CD4-positive, alpha-beta T cell treated with Interleukin-15 for 4 hours (primary cell): ENCODE data around the gene DACT2.
"Not testable (repeated sequence)": the region's sequence is repeated elsewhere in the genome, so short reads cannot be mapped to it uniquely, and the experiment has no call there.

Experiments
- DNase-seq: peaks from one replicate; pipeline ENCODE4 v3.0.0-alpha.2; 2020; ENCODE audit warnings: low spot score

The DACT2 gene

DNA sequence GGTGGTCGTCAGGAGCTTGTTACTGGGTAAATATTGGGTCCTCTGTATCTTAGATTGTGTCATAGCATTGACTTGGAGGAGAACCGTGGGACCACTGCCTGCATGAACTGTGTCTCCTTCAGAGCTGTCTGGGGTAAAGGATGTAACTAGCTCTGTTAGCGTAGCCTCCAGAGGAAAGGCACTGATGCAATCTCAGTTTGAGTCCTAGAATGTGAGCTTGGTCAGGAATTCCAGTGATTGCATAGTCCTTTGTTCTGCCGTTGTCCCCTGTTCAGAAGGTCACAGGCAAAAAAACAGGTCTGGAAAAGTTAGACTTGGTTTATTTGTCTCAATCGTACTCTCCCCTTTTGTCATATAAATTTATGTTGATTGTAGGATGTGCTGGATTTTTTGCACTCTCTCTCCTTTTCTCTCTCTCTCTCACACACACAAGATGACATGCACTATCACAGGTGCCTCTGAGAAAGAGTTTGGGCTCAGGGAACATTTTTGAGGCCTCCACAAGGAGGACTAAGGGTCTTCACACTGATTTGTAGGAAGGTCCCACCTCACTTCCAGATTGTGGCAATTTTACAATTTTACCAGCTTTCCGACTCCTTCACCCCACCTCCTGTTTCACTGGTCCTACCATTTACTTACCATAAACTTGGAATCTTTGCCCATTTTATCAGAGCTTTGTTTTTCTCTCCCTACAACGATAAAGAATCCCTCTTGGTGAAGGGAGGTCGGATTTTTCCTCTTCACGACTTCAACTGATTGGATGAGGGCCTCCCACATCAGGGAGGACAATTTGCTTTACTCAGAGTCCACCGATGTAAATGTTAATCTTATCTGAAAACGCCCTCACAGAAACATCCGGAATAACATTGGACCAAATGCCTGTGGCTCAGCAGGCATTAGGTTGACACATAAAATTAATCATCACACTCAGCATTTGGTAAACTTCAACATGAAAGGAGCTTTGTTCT is 7.0 kb upstream of the DACT2 start:
- no peak for DNase-seq

DNA sequence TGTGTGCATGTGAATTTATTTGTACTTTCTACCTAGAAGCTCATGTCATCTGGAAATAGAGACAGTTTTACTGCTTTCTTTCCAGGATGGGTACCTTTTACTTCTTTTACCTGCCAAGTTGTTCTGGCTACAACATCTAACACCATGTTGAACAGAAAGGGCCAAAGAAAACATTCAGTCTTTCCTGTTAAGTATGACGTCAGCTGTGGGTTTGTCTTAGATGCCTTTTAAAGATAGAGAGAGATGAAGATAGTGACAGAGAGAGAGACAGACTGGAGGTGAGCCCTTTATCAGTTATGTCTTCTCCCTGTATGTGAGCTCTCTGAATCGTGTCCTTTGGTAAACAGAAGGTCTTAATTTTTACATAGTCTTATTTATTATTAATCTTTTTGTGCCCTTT is 3.4 kb upstream of the DACT2 start:
- no peak for DNase-seq

DNA sequence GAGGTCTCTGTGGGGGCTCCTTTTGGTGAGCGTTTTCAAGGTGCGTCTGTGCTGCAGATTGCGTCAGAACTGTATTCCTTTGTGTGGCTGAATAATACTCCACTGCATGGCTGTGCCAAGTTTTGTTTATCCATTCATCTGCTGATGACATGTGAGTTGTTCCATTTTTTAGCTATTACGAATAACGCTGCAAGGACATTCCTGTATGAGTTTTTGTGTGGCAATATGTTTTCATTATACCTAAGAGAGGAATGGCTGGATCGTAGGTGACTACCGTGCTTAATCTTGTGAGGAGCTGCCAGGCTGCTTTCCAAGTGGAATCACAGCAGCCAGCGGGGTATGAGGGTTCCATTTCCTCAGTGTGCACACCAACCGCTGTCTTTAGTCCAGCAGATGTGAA is 1.1 kb upstream of the DACT2 start:
- no peak for DNase-seq

- DNase-seq, result no peak
These were observed 848 bp downstream of the DACT2 start for GRCh38 chr6:168318579-168319278.

DNA sequence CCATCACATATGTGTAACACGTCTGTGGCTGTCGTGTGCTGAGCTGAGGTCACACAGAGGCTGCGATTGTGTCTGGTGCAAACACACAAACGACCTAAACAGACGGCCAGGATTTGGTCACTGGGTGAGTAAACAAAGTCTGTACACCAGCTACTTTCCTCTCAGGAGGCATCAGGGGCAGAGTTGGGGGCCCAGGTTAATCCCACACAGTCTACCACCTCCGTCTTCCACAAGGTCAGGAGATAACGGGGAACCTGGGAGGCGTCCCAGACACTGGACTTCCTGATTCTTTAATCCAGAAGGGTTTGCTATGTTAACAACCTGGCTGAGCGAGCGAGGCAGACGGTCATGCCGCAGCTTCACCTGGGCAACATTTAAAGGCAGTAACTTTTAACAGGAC is 1.5 kb downstream of the DACT2 start:
- no peak for DNase-seq

DNA sequence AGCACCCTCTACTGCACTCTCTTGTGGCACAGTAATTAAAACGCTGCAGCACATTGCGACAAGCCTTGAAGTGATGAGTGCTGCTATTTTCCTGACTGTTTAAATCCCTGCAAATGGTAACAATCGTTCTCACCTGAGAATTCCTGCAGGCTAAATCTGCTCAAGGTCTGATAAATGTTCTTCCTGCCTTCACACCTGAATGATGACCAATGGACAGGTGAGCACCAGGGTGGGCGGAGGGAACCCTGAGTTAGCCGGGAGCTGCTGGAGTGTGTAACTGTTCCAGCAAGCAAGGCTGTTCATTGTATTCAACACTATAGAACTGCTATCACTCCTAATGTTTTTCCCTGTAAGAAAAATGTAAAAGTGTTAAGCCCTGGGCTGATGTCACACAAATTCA is 4.0 kb downstream of the DACT2 start:
- no peak for DNase-seq

DNA sequence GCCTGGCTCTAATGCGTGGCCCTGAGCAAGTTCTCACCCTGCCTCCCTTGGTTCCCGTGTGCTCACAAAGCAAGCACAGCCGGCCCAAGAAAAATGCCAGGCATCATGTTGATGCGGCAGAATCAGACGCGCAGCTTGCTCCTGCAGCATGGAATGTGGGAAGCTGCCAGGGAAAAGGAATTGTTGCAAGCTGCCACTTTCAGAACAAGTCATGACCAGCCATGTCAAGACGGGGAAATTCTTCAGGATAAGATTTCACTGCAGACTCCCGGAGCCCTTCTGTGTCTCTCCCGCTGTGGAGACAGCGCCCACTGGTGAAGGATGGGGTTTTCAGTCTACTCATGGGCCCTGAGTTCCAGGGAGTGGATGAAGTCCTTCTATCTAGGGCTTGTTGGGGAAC is 4.6 kb downstream of the DACT2 start:
- DNase-seq, result no peak

DNA sequence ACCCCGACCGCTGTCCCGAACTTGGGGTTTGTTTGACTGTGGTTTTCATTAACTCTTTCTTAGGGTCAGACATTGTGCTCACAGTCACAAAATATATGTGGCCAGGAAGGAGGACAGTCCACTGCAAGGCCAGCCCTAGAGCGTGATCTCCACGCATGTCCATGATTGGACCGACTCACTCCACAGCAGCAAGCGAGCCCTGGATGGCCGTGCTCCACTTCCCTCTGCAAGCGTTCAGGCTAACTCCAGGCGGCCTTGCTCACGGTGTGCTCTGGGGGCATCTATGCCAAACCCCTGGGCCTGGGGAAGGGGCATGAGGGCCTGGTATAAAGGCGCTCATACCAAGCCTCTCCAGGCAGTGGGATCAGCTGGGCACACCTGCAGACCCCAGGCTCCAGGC is 5.6 kb downstream of the DACT2 start:
- no peak for DNase-seq

DNA sequence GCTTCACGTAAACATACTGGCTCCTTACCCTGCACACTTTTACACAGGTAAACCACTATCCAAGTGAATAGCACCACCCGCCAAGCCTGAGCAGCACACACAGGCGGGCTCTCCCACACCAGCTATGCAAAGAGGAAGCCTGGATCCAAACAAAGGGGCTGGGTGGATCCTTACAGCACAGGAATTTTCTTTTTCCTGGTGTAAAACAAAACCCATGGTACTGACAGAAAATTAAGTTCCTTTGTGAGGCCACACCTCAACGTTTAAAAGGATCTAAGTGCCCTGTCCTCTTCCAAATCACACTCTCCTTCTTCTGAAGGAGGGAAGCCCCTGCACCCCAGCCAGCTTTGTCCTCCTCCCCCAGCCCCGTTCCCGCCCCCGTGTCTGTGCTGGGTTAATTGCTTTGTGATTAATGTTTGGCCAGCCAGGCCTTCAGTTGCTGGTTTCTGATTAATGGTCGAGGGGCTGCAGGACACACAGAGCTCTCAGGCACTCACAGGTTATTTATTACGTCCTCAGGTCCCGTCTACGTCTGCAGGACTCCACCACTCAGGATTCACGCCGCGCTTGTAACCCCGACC is 6.1 kb downstream of the DACT2 start:
- DNase-seq, result no peak

DNA sequence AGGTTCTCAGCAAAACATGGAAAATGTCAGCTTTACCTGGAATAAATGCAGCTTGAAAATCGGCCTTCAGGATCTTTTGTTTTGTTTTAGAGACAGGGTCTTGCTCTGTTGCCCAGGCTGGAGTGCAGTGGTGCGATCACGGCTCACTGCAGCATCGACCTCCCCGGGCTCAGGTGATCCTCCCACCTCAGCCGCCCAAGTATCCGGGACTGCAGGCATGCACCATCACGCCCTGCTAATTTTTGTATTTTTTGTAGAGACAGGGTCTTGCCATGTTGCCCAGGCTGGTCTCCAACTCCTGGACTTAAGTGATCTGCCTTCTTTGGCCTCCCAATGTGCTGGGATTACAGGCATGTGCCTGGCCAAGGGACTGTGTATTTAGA is 7.5 kb downstream of the DACT2 start:
- not testable (repeated sequence) for DNase-seq

DNA sequence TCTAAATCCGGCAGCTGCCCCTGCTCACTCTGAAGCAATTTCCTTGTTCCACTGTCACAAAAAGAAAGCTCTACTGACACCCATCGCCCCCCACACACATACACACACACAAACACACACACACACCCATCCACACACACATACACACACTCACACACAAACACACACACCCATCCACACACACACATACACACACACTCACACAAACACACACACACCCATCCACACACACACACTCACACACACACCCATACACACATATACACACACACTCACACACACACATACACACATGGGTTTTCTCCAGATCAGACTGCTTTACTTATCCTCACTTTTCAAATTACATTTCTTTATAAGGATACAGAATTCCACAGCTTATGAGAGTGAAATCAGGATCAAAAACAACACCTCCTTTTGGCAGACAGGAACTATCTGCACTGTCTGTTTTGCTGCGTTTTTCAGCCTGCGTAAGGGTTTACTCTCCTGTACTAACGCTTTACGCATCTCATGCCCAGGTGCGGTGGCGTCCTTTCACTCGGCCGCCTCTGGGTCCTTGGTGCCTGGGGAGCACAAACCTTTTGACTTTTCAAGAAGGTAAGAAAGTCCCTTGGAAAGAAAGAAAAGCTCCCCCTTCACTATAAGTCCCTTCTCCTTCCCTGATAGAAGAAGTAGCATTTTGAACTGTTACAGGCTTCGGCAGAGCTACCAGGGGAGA is 8.0 kb downstream of the DACT2 start:
- no peak for DNase-seq

- no peak for DNase-seq
These were observed 8.6 kb downstream of the DACT2 start for GRCh38 chr6:168310945-168311344.

DNA sequence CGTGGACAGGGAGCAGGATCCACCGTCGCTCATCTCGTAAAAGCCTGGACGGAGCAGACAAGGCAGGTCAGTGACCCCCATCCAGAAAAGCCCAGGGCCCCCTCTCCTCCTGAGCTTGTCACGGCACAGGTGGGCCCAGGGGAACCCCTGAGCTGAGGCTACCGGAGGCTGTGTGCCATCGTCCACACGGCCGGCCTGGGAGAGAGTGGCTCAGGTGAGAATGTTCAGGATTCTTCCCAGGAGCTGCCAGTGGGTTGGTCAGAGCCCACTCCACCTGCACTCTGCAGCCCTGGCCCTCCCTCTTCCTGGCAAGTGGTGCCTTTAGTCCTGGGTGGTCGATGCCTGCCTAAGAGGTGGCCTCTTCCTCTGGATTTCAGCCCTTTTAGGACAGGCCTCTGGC is 9.2 kb downstream of the DACT2 start:
- no peak for DNase-seq

- DNase-seq, result no peak
These were observed 9.6 kb downstream of the DACT2 start for GRCh38 chr6:168309997-168310396.

DNA sequence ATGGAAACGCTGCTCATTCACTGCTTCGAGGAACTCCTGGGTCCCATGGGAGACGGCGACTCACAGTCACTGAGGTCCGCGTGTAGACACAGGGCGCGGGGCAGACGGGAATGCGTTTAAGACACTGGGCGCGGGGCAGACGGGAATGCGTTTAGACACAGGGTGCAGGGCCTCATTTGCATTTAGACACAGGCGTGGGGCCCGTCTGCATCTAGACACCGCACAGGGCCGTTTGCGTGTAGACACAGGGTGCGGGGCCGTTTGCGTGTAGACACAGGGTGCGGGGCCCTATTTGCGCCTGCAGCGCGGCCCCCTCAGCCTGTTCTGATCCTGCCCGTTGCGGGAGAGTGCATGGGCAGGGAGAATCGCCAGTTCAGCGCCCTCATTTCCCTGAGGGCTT is 10.4 kb downstream of the DACT2 start:
- no peak for DNase-seq

DNA sequence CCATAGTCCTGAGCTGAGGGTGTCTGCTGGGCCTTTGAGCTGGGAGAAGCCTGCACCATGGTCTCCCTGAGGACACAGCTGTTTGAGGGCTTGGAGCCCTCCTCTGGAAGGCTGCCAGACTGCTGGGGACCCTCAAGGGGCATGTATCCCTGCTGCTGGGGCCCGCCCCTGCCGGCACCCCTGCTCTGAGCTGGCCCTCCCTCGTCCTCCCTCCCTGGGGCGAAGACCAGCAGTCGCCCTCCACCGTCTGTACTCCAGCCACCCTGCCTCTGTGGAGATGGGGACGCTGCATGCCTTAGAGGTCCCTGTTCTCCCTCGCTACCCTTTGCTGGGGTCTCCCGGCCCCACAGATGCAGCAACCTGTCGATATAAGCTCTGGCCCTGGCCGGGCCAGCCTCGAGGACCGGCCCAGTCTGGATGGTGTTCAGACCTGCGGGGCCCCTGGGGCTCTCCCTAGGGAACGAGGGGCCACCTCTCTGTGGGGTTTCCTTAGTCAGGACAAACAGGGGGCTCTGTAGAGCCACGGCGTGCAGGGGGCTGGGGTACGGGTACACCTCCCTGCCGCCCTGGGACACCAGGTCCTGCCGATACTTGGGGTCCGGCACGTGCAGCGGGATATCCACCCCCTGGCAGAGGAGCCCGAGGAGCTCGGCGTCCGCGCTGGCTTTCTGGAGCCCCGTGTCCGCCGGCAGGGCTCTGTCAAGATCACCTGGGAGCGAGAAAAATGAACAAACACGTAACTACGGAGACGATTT is 11.0 kb downstream of the DACT2 start:
- no peak for DNase-seq

GRCh38 chr6:168307695-168308021 is 11.9 kb downstream of the DACT2 start:
- DNase-seq, result no peak

DNA sequence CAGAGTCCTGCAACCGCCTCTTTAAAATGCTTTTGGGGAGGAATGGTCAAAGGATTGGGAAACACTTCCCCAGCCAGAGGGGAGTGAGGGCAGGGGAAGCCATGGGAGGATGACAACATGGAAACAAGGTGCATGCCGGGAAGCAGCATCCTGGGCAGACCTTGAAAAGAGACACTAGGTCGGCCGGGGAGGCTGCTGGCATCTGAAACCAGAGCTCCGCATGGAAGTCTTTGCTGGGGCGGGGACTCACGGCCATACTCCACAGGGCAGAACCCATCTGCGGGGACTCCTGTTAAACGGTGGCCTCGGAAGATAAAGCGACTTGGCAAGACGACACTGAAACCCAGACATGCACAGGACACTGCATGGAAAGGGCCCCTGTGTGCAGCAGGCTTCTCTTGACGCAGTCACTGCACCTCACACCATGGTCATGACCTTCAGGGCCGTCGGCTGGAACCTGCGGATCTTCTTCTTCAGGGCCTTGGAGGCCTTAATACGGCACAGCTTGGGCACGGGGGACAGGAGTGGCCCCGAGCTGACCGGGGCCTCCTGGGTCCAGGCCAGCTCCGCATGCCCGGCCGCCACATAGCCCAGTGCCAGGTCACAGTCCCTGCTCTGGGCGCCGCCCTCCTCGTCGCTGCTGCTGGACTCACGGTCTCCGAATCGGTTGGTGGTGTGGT is 12.4 kb downstream of the DACT2 start:
- no peak for DNase-seq

DNA sequence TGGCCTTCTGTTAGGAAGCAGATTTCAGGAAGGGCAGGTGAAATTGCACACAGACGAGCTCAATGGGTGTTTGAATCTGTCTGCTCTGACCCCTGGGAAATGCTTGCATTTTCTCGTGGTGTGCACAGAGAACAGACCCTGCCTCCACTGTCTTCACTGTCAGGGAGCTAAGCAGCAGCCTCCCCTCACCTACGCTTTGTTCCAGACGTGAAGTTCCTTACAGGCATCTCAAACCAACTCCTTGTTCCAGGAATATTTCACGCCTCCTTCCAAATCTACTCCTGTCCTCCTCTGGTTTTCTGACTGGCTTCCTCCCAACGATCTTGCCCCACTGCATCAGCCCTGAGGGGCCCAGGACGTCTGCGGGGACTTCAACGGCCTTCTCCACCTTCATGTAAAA is 13.7 kb downstream of the DACT2 start:
- DNase-seq, result no peak

GRCh38 chr6:168305096-168305749 is 14.4 kb downstream of the DACT2 start:
- DNase-seq, result no peak

- DNase-seq, result no peak
These were observed 14.9 kb downstream of the DACT2 start for GRCh38 chr6:168304752-168305015.
